Measurements from ENCODE around the gene CARD18.
"Not testable (repeated sequence)": the region's sequence is repeated elsewhere in the genome, so short reads cannot be mapped to it uniquely, and the experiment has no call there.

Gene CARD18

DNA sequence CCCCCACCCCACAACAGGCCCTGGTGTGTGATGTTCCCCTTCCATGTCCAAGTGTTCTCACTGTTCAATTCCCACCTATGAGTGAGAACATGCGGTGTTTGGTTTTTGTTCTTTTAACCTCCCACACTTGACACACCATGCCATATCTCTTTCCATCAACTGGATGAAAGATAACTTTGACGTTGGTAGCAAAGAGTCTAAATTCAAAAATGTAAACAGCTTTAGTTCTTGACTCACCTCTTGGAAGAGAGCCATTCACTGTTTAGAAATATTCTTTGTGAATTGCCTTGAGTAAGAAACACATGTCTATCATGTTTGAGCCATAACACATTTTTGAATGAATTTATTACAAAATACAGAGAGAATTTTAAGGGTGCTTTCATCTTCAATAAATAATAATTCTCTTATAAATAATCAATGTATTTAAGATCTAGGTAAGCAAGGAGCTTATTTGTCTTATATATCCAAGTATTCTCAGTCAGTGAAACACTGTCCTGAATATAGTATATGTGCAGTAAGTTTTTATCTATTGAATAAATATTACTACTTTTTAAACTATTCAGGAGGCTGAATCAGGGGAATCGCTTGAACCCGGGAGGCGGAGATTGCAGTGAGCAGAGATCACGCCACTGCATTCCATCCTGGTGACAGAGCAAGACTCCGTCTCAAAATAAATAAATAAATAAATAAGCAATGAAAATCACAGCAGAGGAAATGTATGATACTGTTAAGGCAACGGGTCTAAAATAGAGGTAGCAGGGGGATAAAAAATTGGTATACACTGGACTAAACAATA, 6.7 kb downstream of the CARD18 start:
- Histone ChIP-seq H3K27me3 (ENCODE audit: control insufficient read depth, insufficient read depth, low read length) (no peaks in the 10 kb centered on the region), H3K9ac (ENCODE audit: low read length) (no peak overlapping the region), H3K27ac (ENCODE audit: low read length) (no peak overlapping the region), H3K4me1 (ENCODE audit: control insufficient read depth, low read depth, low read length) (no peaks in the 10 kb centered on the region), H3K4me3 (ENCODE audit: low read length) (no peak overlapping the region), H3K9me3 (ENCODE audit: control insufficient read depth, low read depth, low read length) (peaks cover 4% of the 10 kb centered on the region), H3K36me3 (ENCODE audit: control insufficient read depth, low read depth, low read length) (no peaks in the 10 kb centered on the region)

DNA sequence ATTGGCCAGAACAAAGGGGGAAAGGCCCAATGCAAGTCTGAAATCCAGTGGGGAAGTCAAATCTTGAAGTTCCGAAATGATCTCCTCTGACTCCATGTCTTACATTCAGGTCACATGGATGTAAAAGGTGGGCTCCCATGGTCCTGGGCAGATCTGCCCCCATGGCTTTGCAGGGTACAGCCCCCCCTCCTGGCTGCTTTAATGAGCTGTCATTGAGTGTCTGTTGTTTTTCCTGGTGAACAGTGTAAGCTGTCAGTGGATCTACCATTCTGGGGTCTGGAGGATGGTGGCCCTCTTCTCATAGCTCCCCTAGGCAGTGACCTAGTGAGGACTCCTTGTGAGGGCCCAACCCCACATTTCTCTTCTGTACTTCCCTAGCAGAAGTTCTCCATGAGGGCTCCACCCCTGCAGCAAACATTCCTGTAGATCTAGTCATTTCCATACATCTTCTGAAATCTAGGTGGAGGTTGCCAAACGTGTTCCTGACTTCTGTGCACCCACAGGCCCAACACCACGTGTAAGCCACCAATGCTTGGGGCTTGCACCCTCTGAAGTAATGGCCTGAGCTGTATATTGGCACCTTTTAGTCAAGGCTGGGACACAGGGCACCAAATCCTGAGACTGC, 9.3 kb downstream of the CARD18 start:
- Histone ChIP-seq H3K27ac (ENCODE audit: low read length) (no peak overlapping the region), H3K36me3 (ENCODE audit: control insufficient read depth, low read depth, low read length) (no peaks in the 10 kb centered on the region), H3K9me3 (ENCODE audit: control insufficient read depth, low read depth, low read length) (peaks cover 4% of the 10 kb centered on the region), H3K27me3 (ENCODE audit: control insufficient read depth, insufficient read depth, low read length) (no peaks in the 10 kb centered on the region), H3K9ac (ENCODE audit: low read length) (no peak overlapping the region), H3K4me1 (ENCODE audit: control insufficient read depth, low read depth, low read length) (no peaks in the 10 kb centered on the region), H3K4me3 (ENCODE audit: low read length) (no peak overlapping the region)

- no peaks in the 10 kb centered on the region for H3K27me3 ChIP-seq (ENCODE audit: control insufficient read depth, insufficient read depth, low read length)
These were observed 14.8 kb downstream of the CARD18 start for GRCh38 chr11:105124756-105125155.

GRCh38 chr11:105111145-105111944, 28.2 kb downstream of the CARD18 start:
- H3K9ac ChIP-seq (ENCODE audit: low read length), result no peak overlapping the region
- H3K4me3 ChIP-seq (ENCODE audit: low read length), result no peak overlapping the region
- H3K27ac ChIP-seq (ENCODE audit: low read length), result no peak overlapping the region
- no peaks in the 10 kb centered on the region for H3K4me1 ChIP-seq (ENCODE audit: control insufficient read depth, low read depth, low read length)
- no peaks in the 10 kb centered on the region for H3K27me3 ChIP-seq (ENCODE audit: control insufficient read depth, insufficient read depth, low read length)
- peaks cover 1% of the 10 kb centered on the region for H3K9me3 ChIP-seq (ENCODE audit: control insufficient read depth, low read depth, low read length)
- no peaks in the 10 kb centered on the region for H3K36me3 ChIP-seq (ENCODE audit: control insufficient read depth, low read depth, low read length)

More at GRCh38 chr11:105124756-105125155, 14.8 kb downstream of the CARD18 start:
- no peak overlapping the region for H3K9ac ChIP-seq (ENCODE audit: low read length)
- no peaks in the 10 kb centered on the region for H3K4me1 ChIP-seq (ENCODE audit: control insufficient read depth, low read depth, low read length)
- H3K36me3 ChIP-seq (ENCODE audit: control insufficient read depth, low read depth, low read length), result no peaks in the 10 kb centered on the region
- H3K27ac ChIP-seq (ENCODE audit: low read length), result no peak overlapping the region
- H3K9me3 ChIP-seq (ENCODE audit: control insufficient read depth, low read depth, low read length), result no peaks in the 10 kb centered on the region
- no peak overlapping the region for H3K4me3 ChIP-seq (ENCODE audit: low read length)

- Histone ChIP-seq H3K4me3 (ENCODE audit: low read length) (no peak overlapping the region), H3K4me1 (ENCODE audit: control insufficient read depth, low read depth, low read length) (no peaks in the 10 kb centered on the region), H3K9me3 (ENCODE audit: control insufficient read depth, low read depth, low read length) (peaks cover 5% of the 10 kb centered on the region), H3K27me3 (ENCODE audit: control insufficient read depth, insufficient read depth, low read length) (no peaks in the 10 kb centered on the region), H3K36me3 (ENCODE audit: control insufficient read depth, low read depth, low read length) (no peaks in the 10 kb centered on the region), H3K27ac (ENCODE audit: low read length) (no peak overlapping the region), H3K9ac (ENCODE audit: low read length) (no peak overlapping the region)
These were observed 28.9 kb downstream of the CARD18 start for GRCh38 chr11:105110688-105111030.

- Histone ChIP-seq H3K27ac (ENCODE audit: low read length) (no peak overlapping the region), H3K36me3 (ENCODE audit: control insufficient read depth, low read depth, low read length) (no peaks in the 10 kb centered on the region), H3K9ac (ENCODE audit: low read length) (no peak overlapping the region), H3K4me1 (ENCODE audit: control insufficient read depth, low read depth, low read length) (no peaks in the 10 kb centered on the region), H3K9me3 (ENCODE audit: control insufficient read depth, low read depth, low read length) (peaks cover 6% of the 10 kb centered on the region), H3K4me3 (ENCODE audit: low read length) (no peak overlapping the region), H3K27me3 (ENCODE audit: control insufficient read depth, insufficient read depth, low read length) (no peaks in the 10 kb centered on the region)
These were observed 29.5 kb downstream of the CARD18 start for GRCh38 chr11:105109855-105110687.

GRCh38 chr11:105109321-105109720, 30.2 kb downstream of the CARD18 start:
- Histone ChIP-seq H3K9ac (ENCODE audit: low read length) (no peak overlapping the region), H3K27me3 (ENCODE audit: control insufficient read depth, insufficient read depth, low read length) (no peaks in the 10 kb centered on the region), H3K9me3 (ENCODE audit: control insufficient read depth, low read depth, low read length) (peaks cover 9% of the 10 kb centered on the region), H3K36me3 (ENCODE audit: control insufficient read depth, low read depth, low read length) (no peaks in the 10 kb centered on the region), H3K27ac (ENCODE audit: low read length) (no peak overlapping the region), H3K4me3 (ENCODE audit: low read length) (no peak overlapping the region), H3K4me1 (ENCODE audit: control insufficient read depth, low read depth, low read length) (peaks cover 2% of the 10 kb centered on the region)

DNA sequence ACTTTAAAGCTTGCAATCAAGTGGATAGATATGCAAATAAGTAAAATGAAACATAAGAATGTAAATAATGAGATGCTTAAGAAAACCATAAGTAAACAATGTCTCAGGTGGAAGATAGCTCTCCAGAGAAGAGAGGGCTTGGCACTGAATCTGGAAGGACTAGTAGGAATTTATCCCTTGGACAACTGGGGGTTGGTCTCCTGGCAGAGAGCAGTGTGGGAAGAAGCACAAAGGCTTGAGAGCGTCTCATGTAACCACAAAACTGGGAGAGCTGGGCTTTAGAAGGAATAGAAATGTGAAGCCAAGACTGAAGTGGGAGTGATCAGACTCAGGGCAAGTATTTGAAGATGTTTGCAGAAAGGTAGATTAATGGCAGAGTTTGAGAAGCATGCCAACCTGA, 31.3 kb downstream of the CARD18 start:
- Histone ChIP-seq H3K27ac (ENCODE audit: low read length) (no peak overlapping the region), H3K36me3 (ENCODE audit: control insufficient read depth, low read depth, low read length) (no peaks in the 10 kb centered on the region), H3K9ac (ENCODE audit: low read length) (no peak overlapping the region), H3K4me3 (ENCODE audit: low read length) (no peak overlapping the region), H3K4me1 (ENCODE audit: control insufficient read depth, low read depth, low read length) (peaks cover 3% of the 10 kb centered on the region), H3K9me3 (ENCODE audit: control insufficient read depth, low read depth, low read length) (peaks cover 9% of the 10 kb centered on the region), H3K27me3 (ENCODE audit: control insufficient read depth, insufficient read depth, low read length) (no peaks in the 10 kb centered on the region)

DNA sequence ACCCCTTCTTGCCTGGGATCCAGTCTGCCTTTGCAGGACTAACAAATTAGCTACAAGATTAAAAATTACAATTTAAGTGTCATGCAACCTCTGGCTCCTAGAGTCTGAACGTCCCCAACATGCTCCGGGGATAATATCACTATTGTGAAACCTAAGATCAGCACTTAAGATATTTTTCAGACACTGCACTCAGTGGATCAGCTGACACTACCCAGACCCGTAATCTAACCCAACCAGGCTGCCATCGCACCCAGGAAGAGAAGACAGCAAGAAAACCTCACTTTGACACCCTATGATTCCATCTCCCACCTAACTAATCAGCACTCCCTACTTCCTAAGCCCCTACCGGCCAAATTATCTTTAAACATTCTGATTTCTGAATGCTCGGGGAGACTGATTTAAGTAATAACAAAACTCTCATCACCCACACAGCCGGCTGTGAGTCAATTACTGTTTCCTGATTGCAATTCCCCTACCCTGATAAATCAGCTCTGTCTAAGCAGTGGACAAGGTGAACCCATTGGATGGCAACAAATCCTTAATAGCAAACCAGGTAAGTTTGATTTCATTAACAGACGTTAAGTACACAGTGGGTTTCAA, 32.2 kb downstream of the CARD18 start:
- not testable (repeated sequence) for H3K9ac ChIP-seq (ENCODE audit: low read length); H3K27me3 ChIP-seq (ENCODE audit: control insufficient read depth, insufficient read depth, low read length); H3K4me1 ChIP-seq (ENCODE audit: control insufficient read depth, low read depth, low read length)

DNA sequence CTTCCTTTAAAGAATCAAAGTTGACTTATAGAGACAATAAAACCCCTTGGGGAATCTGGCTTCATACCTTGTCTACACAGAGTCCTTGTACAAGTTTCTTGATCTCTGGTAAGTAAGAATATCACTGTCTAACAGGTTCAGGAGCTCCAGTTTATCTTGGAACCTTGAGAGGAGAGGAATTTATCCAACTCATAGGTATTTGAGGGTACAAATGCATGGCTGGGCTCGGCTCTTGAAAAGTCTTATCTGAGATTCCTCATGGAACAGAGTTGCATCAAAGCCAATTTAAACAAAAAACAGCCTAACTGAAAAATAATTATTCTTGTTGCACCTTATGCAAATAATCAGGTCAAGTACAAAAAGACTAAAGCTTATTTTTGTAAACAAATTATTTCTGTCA, 33.4 kb downstream of the CARD18 start:
- peaks cover 9% of the 10 kb centered on the region for H3K9me3 ChIP-seq (ENCODE audit: control insufficient read depth, low read depth, low read length)
- H3K4me3 ChIP-seq (ENCODE audit: low read length), result no peak overlapping the region

More for the DNA sequence above, 32.2 kb downstream of the CARD18 start:
- not testable (repeated sequence) for H3K27ac ChIP-seq (ENCODE audit: low read length); H3K4me3 ChIP-seq (ENCODE audit: low read length); H3K36me3 ChIP-seq (ENCODE audit: control insufficient read depth, low read depth, low read length); H3K9me3 ChIP-seq (ENCODE audit: control insufficient read depth, low read depth, low read length)

DNA sequence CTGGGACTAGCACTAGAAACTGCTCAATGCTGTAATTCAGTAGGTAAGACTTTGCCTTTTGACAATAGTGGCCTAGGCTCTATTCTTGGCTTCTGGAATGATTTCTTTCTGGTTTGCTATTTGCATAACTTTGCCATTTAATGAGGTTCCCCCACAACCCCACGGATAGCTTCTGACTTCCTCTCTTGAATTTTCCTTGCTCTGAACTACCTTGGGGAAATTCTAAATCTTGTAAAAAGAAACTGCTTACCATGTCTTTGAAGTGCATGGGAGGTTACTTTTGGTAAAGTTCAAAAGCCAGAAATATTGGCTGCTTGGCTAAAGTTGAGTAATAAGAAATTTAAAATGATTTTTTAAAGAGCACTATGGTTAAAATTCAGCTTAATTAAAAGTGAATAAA, 35.3 kb downstream of the CARD18 start:
- Histone ChIP-seq H3K27me3 (ENCODE audit: control insufficient read depth, insufficient read depth, low read length) (no peaks in the 10 kb centered on the region), H3K36me3 (ENCODE audit: control insufficient read depth, low read depth, low read length) (no peaks in the 10 kb centered on the region), H3K9me3 (ENCODE audit: control insufficient read depth, low read depth, low read length) (peaks cover 9% of the 10 kb centered on the region), H3K4me3 (ENCODE audit: low read length) (no peak overlapping the region), H3K27ac (ENCODE audit: low read length) (no peak overlapping the region), H3K9ac (ENCODE audit: low read length) (no peak overlapping the region), H3K4me1 (ENCODE audit: control insufficient read depth, low read depth, low read length) (peaks cover 8% of the 10 kb centered on the region)

More for the DNA sequence above, 33.4 kb downstream of the CARD18 start:
- peaks cover 3% of the 10 kb centered on the region for H3K4me1 ChIP-seq (ENCODE audit: control insufficient read depth, low read depth, low read length)
- H3K27me3 ChIP-seq (ENCODE audit: control insufficient read depth, insufficient read depth, low read length), result no peaks in the 10 kb centered on the region
- no peak overlapping the region for H3K9ac ChIP-seq (ENCODE audit: low read length)
- no peaks in the 10 kb centered on the region for H3K36me3 ChIP-seq (ENCODE audit: control insufficient read depth, low read depth, low read length)
- H3K27ac ChIP-seq (ENCODE audit: low read length), result no peak overlapping the region

Data from iPS-18a (cell line).